ENCODE results near the gene DHPS.
"Not testable (repeated sequence)": the region's sequence is repeated elsewhere in the genome, so short reads cannot be mapped to it uniquely, and the experiment has no call there.

The DHPS gene

GRCh38 chr19:12646551-12646950 is 35.1 kb downstream of the DHPS start:
- no peak for DNase-seq (ENCODE audit: low read depth, low spot score)

DNA sequence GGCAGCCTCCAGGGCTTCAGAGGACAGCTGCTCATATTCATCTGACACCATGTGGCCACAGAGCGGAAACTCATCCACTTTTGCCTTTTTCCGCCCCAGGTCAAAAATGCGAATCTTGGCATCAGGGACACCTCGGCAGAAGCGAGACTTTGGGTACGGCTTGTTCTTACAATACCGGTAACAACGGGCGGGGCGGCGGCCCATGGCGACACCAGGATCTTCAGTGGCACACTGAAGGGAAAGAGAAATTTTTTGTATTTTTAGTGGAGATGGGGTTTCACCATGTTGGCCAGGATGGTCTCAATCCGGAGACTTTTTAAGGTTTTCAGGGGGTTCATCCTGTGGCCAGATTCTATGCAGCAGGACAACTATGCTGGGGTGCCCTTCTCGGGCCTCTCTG is 38.0 kb downstream of the DHPS start:
- DNase-seq (ENCODE audit: low read depth, low spot score): not testable (repeated sequence)

- no peak for DNase-seq (ENCODE audit: low read depth, low spot score)
Observed at GRCh38 chr19:12642506-12642905, 39.2 kb downstream of the DHPS start.

DNA sequence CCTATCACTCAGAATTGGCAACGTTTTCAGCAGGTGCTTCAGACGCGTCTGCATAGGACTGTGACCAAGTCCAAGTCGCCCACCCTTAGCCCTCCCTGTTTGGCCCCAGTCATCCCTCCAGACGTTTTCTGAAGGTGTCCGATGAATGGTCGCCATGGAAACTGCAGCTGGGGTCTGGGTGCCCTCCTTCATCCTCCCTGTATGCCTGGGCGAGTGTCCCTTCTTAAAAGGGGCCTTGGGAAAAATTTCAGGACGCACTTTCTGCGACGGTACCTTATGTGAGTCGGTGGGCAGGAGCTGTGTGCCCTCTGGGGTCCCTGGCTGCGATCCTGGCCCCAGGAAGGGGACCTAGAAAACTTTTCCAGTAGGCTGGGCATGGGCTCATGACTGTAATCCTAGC is 40.2 kb downstream of the DHPS start:
- no peak for DNase-seq (ENCODE audit: low read depth, low spot score)

DNA sequence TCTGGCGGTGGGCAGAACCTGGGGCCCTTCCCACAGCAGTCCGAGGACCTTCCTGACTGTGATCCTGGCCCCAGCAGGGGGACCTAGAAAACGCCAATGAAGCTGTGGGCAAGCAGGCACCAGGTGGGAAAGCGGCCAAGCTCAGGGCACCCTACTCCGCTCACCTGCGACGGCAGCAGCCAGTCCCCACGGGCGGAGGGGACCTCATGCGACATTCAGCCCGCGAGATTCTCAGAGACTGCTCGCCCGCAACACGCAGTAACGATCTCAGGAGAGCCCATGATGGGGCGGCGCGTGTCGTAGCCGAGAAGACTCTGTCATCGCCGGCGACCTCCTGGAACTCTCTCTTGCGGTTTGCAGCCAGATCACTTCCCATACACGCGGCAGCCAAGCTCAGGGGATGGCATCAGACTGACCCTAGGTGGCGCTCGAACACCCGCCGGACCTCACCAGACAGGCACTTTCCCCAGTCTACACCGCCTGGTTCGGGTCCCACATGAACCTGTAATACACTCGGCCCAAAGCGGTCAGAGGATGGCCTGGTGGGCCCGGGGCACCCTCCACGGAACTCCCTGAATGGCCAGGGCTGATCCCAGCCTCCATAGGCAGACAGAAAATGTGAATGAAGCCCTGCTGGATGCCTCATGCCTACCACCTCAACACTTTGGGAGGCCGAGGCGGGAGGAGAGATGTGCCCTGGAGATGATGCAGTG is 41.6 kb downstream of the DHPS start:
- peak; percentile 5 for DNase-seq (ENCODE audit: low read depth, low spot score)

GRCh38 chr19:12638611-12639182 is 43.0 kb downstream of the DHPS start:
- DNase-seq (ENCODE audit: low read depth, low spot score): no peak

DNA sequence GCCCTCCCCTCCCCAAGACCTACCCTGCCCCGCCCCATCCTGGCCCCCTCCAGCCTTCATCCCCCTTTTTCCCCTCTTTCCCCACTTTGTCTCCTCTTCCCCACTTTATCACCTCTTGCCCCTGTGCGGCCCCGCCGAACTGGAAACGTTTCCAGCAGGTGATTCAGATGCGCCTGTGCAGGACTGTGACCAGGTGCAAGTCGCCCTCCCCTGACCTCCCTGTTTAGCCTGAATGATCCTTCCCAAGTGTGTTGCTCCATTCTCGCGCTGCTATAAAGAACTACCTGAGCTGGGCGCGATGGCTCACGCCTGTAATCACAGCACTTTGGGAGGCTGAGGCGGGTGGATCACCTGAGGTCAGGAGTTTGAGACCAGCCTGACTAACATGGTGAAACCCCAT is 45.0 kb downstream of the DHPS start:
- no peak for DNase-seq (ENCODE audit: low read depth, low spot score)

- no peak for DNase-seq (ENCODE audit: low read depth, low spot score)
Observed at GRCh38 chr19:12629215-12629614, 52.5 kb downstream of the DHPS start.

DNA sequence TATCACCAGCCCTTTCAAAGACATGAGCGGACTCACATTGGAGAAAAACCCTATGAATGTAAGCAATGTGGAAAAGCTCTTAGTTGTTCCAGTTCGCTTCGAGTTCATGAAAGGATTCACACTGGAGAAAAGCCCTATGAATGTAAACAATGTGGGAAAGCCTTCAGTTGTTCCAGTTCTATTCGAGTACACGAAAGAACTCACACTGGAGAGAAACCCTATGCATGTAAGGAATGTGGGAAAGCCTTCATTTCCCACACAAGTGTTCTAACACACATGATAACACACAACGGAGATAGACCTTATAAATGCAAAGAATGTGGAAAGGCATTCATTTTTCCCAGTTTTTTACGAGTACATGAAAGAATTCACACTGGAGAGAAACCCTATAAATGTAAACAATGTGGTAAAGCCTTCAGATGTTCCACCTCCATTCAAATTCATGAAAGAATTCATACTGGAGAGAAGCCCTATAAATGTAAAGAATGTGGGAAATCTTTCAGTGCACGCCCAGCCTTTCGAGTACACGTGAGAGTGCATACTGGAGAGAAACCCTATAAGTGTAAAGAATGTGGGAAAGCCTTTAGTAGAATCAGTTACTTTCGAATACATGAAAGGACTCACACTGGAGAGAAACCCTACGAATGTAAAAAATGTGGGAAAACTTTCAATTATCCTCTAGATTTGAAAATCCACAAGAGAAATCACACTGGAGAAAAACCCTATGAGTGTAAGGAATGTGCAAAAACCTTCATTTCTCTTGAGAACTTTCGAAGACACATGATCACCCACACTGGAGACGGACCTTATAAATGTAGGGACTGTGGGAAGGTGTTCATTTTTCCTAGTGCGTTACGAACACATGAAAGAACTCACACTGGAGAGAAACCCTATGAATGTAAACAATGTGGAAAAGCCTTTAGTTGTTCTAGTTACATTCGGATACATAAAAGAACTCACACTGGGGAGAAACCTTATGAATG is 53.3 kb downstream of the DHPS start:
- no peak for DNase-seq (ENCODE audit: low read depth, low spot score)

DNA sequence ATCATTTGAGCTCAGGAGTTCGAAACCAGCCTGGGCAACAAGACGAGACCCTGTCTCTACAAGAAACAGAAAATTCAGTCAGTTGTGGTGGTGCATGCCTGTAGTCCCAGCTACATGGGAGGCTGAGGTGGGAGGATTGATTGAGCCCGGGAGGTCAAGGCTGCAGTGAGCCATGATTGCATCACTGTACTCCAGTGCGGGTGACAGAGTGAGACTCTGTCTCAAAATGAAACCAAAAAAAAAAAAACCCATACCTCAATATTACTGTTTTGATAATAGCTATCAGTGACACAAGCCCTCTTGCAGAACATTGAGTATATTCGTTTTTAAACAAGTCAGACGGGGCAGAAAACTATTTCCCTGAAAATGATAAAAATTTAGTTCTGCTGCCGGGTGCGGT is 54.7 kb downstream of the DHPS start:
- no peak for DNase-seq (ENCODE audit: low read depth, low spot score)
